Prostate gland (tissue), 2 donors: Measurements from ENCODE around the gene THPO.

Source experiments
- CTCF ChIP-seq, 4 experiments: fragments of 200-600 bp in 2 of 4; fragments of 450-650 bp in 2 of 4; sonication (generic) in 2 of 4; IDR thresholded peaks; 1 replicate in 3 of 4; 2 replicates in 1 of 4; pipeline ENCODE4 v1.5.1; 2016 to 2019; ENCODE audit warnings: antibody characterized with exemption in 4 of 4, mild to moderate bottlenecking in 2 of 4, moderate library complexity in 2 of 4
- POLR2A ChIP-seq: fragments of 450-650 bp; IDR thresholded peaks from one replicate; pipeline ENCODE4 v1.6.1; 2016; ENCODE audit warnings: antibody characterized with exemption, mild to moderate bottlenecking
- POLR2AphosphoS5 ChIP-seq: sonication (generic); formaldehyde crosslinking; IDR thresholded peaks from one replicate; pipeline ENCODE4 v1.6.1; 2017; ENCODE audit warnings: antibody characterized with exemption

DNA sequence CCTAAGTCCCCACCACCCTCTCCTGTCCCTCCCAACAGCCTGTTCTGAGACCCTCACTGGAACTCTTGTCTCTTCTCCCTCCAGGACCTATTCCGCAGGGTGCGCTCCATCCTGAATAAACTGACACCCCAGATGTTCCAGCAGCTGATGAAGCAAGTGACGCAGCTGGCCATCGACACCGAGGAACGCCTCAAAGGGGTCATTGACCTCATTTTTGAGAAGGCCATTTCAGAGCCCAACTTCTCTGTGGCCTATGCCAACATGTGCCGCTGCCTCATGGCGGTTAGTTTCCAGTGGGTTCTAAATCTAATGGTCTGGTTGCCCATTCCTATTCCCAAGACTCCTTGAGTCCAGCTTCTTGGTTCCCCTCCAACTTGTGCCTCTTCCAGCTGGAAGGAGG lies 54.3 kb downstream of the THPO start:
- TF ChIP-seq CTCF (IDR thresholded peaks at IDR 0.05) (no peak), POLR2AphosphoS5 (no peak), POLR2A (no peak)
